K562 (cell line): ENCODE data around the gene GJB6. TPM values are rescaled to one million over a fixed set of nuclear protein-coding genes. Genes with fewer than 3 reads are reported as not detected.

Experiments
- ATAC-seq: fragments of 200-7000 bp; cut with Tn5 transposase; 3 replicates; pipeline ENCODE4 v1.9.1; 2020; ENCODE audit warnings: moderate library complexity
- BruUV-seq: library from RNA; stranded (reverse); fragments of 400-500 nt; replicated peaks from 2 replicates; lab custom pipeline; 2021; lab: Mats Ljungman, UMichigan
- CTCF ChIA-PET: fragments of 300-600 bp; formaldehyde crosslinking; extraction: SDS; loops from one replicate; lab custom pipeline; 2021; ENCODE audit warnings: low intra/inter-chr PET ratio; lab: Yijun Ruan, JAX
- POLR2A ChIA-PET: fragments of 300-600, 350-650 bp; sonication (Branson Sonifier 250); formaldehyde crosslinking; extraction: SDS; loops from one replicate; lab custom pipeline; 2021; ENCODE audit warnings: antibody characterized with exemption, inconsistent platforms; lab: Yijun Ruan, JAX
- DNase-seq, 4 experiments: peaks; one replicate each; pipeline versions ENCODE4 v3.0.0 to v3.0.0-alpha.2; 2011 to 2018; ENCODE audit warnings: low spot score in 3 of 4, mixed read lengths in 3 of 4; ENCODE audit errors: extremely low read depth in 1 of 4
- FAIRE-seq: peaks from 2 replicates; lab custom pipeline; 2011; peaks lifted over from hg19 to GRCh38; lab: Jason Lieb, UNC
- H2AFZ ChIP-seq: 2 replicates; pipeline ENCODE4 v1.6.0; 2011; ENCODE audit warnings: low read depth, low read length, control low read depth, inconsistent platforms
- H3K27ac ChIP-seq: fragments of 200-600 bp; 3 replicates; pipeline ENCODE4 v1.8.0; 2011; ENCODE audit warnings: low read depth, mild to moderate bottlenecking, control low read depth, inconsistent platforms, low read length, moderate library complexity, mixed read lengths; ENCODE audit errors: extremely low read depth
- H3K27me3 ChIP-seq, 2 experiments: fragments of 300-600 bp in 1 of 2; 2 replicates in 1 of 2; 3 replicates in 1 of 2; pipeline versions ENCODE4 v1.6.0 to v1.8.0; 2011; ENCODE audit warnings: inconsistent platforms in 2 of 2, low read length in 2 of 2, mild to moderate bottlenecking in 1 of 2, mixed read lengths in 1 of 2, moderate library complexity in 1 of 2; ENCODE audit not compliant: control insufficient read depth in 2 of 2, insufficient read depth in 2 of 2
- H3K36me3 ChIP-seq: fragments of 300-600 bp; 3 replicates; pipeline ENCODE4 v1.8.0; 2011; ENCODE audit warnings: mild to moderate bottlenecking, low read length, inconsistent platforms; ENCODE audit not compliant: control insufficient read depth, insufficient read depth
- H3K4me1 ChIP-seq, 2 experiments: fragments of 200-600 bp in 1 of 2; replicated peaks in 1 of 2; 2 replicates in 1 of 2; 3 replicates in 1 of 2; pipeline versions ENCODE4 v1.5.1 to v1.8.0; 2011; ENCODE audit warnings: inconsistent platforms in 2 of 2, low read length in 2 of 2, mild to moderate bottlenecking in 1 of 2, mixed read lengths in 1 of 2, moderate library complexity in 1 of 2; ENCODE audit not compliant: control insufficient read depth in 2 of 2, insufficient read depth in 2 of 2
- H3K4me2 ChIP-seq: 2 replicates; pipeline ENCODE4 v1.6.1; 2011; ENCODE audit warnings: low read length, control low read depth, inconsistent platforms, mixed read lengths; ENCODE audit not compliant: insufficient read depth
- H3K4me3 ChIP-seq: fragments of 200-600 bp; sonication (generic), shearing (Covaris generic); 2 replicates; pipeline ENCODE4 v1.5.1; 2016; ENCODE audit warnings: control low read depth, inconsistent platforms
- H3K79me2 ChIP-seq: fragments of 200-600 bp; 3 replicates; pipeline ENCODE4 v1.8.0; 2011; ENCODE audit warnings: low read length, inconsistent platforms; ENCODE audit not compliant: control insufficient read depth, insufficient read depth
- H3K9ac ChIP-seq, 2 experiments: 2 replicates each; pipeline versions ENCODE4 v1.6.0 to v1.6.1; 2011; ENCODE audit warnings: low read depth in 2 of 2, low read length in 2 of 2, control low read depth in 1 of 2, inconsistent platforms in 1 of 2, mild to moderate bottlenecking in 1 of 2, mixed read lengths in 1 of 2; ENCODE audit not compliant: insufficient read depth in 1 of 2
- H3K9me1 ChIP-seq: one replicate; pipeline ENCODE4 v1.6.0; 2011; ENCODE audit warnings: inconsistent platforms, mild to moderate bottlenecking, low read length, moderate library complexity; ENCODE audit not compliant: control insufficient read depth, insufficient read depth
- H3K9me3 ChIP-seq: replicated peaks from 2 replicates; pipeline ENCODE4 v1.5.1; 2011; ENCODE audit warnings: low read depth, low read length, inconsistent platforms; ENCODE audit not compliant: control insufficient read depth, insufficient read depth
- H4K20me1 ChIP-seq: replicated peaks from 2 replicates; pipeline ENCODE4 v1.6.1; 2011; ENCODE audit warnings: low read length, inconsistent platforms, mixed read lengths; ENCODE audit not compliant: control insufficient read depth, insufficient read depth
- BCOR ChIP-seq: fragments of 450-650 bp; IDR thresholded peaks from 2 replicates; pipeline ENCODE4 v1.6.1; 2016
- BRD9 ChIP-seq: fragments of 450-650 bp; IDR thresholded peaks from 2 replicates; pipeline ENCODE4 v1.6.1; 2018; ENCODE audit warnings: low read depth; ENCODE audit not compliant: partially characterized antibody
- COPS2 ChIP-seq: fragments of 450-650 bp; conservative IDR thresholded peaks from 2 replicates; pipeline ENCODE4 v1.6.1; 2016; ENCODE audit warnings: mild to moderate bottlenecking, moderate library complexity
- DDX20 ChIP-seq: fragments of 450-650 bp; IDR thresholded peaks from 2 replicates; pipeline ENCODE4 v1.6.1; 2016; ENCODE audit warnings: missing genetic modification characterization, low read depth, mild to moderate bottlenecking, missing compliant biosample characterization, moderate library complexity
- HEY1 ChIP-seq: fragments of 250-450 bp; sonication (Bioruptor Pico); IDR thresholded peaks from 2 replicates; pipeline ENCODE4 v1.5.0; 2020; ENCODE audit warnings: mild to moderate bottlenecking, moderate library complexity, borderline replicate concordance
- HMG20A ChIP-seq: fragments of 450-650 bp; formaldehyde crosslinking; conservative IDR thresholded peaks from 2 replicates; pipeline ENCODE4 v1.4.0; 2020; ENCODE audit warnings: mild to moderate bottlenecking, mixed read lengths
- KLF1 ChIP-seq: fragments of 450-650 bp; IDR thresholded peaks from 2 replicates; pipeline ENCODE4 v1.6.1; 2016; ENCODE audit warnings: missing genetic modification characterization, missing compliant biosample characterization
- NBN ChIP-seq: fragments of 450-650 bp; IDR thresholded peaks from 2 replicates; pipeline ENCODE4 v1.6.1; 2016; ENCODE audit warnings: low read depth, mild to moderate bottlenecking
- NRF1 ChIP-seq, 2 experiments: fragments of 450-650 bp; IDR thresholded peaks in 1 of 2; conservative IDR thresholded peaks in 1 of 2; 2 replicates each; pipeline ENCODE4 v1.6.1; 2014; ENCODE audit warnings: mild to moderate bottlenecking in 2 of 2
- TAF7 ChIP-seq: fragments of 450-650 bp; IDR thresholded peaks from 2 replicates; pipeline ENCODE4 v1.6.1; 2016; ENCODE audit warnings: missing genetic modification characterization, missing compliant biosample characterization
- TARDBP ChIP-seq: fragments of 450-650 bp; IDR thresholded peaks from 2 replicates; pipeline ENCODE4 v1.6.1; 2016
- THRAP3 ChIP-seq: fragments of 450-650 bp; IDR thresholded peaks from 2 replicates; pipeline ENCODE4 v1.6.1; 2016; ENCODE audit warnings: mild to moderate bottlenecking, inconsistent platforms, borderline replicate concordance
- ZNF165 ChIP-seq: fragments of 250-450 bp; sonication (Bioruptor Pico); IDR thresholded peaks from 2 replicates; pipeline ENCODE4 v1.4.0; 2020; ENCODE audit warnings: borderline replicate concordance
- ZNF224 ChIP-seq: sonication (generic); formaldehyde crosslinking; IDR thresholded peaks from 2 replicates; pipeline ENCODE4 v1.8.0; 2022; ENCODE audit warnings: mild to moderate bottlenecking, missing genetic modification reagents
- ZNF263 ChIP-seq: sonication (generic); formaldehyde crosslinking; IDR thresholded peaks from 2 replicates; pipeline ENCODE4 v1.8.0; 2022; ENCODE audit warnings: mild to moderate bottlenecking, missing genetic modification reagents, borderline replicate concordance
- ZNF41 ChIP-seq: fragments of 250-450 bp; sonication (Bioruptor Pico); conservative IDR thresholded peaks from 2 replicates; pipeline ENCODE4 v1.4.0; 2020; ENCODE audit warnings: mild to moderate bottlenecking
- WGBS: fragments of 100-300 bp; shearing (Covaris generic); methylation state at CpG from one replicate; pipeline ENCODE4 v1.1.6; 2016; ENCODE audit warnings: low coverage, mixed read lengths; ENCODE audit not compliant: insufficient coverage; ENCODE audit errors: missing lambda C conversion rate; 5-methylcytosine and 5-hydroxymethylcytosine counted together
- in situ Hi-C: fragments of 300-500 bp; cut with MboI; formaldehyde crosslinking; loops from 4 replicates; pipeline ENCODE4 v1.15.0; 2018; ENCODE audit warnings: inconsistent platforms, mixed read lengths
- intact Hi-C: fragments of 100-400 bp; cut with micrococcal nuclease; formaldehyde crosslinking; loops from 2 replicates; pipeline ENCODE4 v1.14.2; 2022
- polyA plus RNA-seq, 8 experiments: library from polyadenylated mRNA; depleted of rRNA in 4 of 8; stranded (reverse) in 5 of 8; unstranded in 3 of 8; fragments of >200 nt; fragmentation: Nextera tagmentation in 2 of 8; fragmentation: Illumina TruSeq in 1 of 8; extraction: Ambion mirVana in 2 of 8; extraction: Trizol in 1 of 8; gene quantifications; 2 replicates each; pipeline versions ENCODE4 v1.2.1 to v1.2.3, GENCODE V29; 2011 to 2014; ENCODE audit warnings: inconsistent platforms in 1 of 8, missing spikeins in 1 of 8
- total RNA-seq, 7 experiments: library from RNA; depleted of rRNA in 6 of 7; stranded (reverse); fragments of >200 nt in 6 of 7; fragmentation: Illumina TruSeq in 2 of 7; extraction: Trizol in 2 of 7; gene quantifications; 2 replicates each; pipeline versions ENCODE4 v1.2.1 to v1.2.3, GENCODE V29; 2011 to 2021; ENCODE audit warnings: low replicate concordance in 1 of 7
- TF ChIP-seq, protein P1 (sequence below): sonication (generic); formaldehyde crosslinking; IDR thresholded peaks from 2 replicates; pipeline ENCODE4 v1.8.0; 2022; ENCODE audit warnings: mild to moderate bottlenecking, low read depth, missing genetic modification reagents
- TF ChIP-seq, protein P2 (sequence below): fragments of 250-450 bp; sonication (Bioruptor Pico); IDR thresholded peaks from 2 replicates; pipeline ENCODE4 v1.8.0; 2022; ENCODE audit warnings: moderate library complexity, mild to moderate bottlenecking, inconsistent platforms

GJB6 gene
- total and polyA plus RNA-seq, 9 of the 15 experiments (the other 6 are each of a cell fraction or from before 2014, with no cell fraction given): not detected

DNA sequence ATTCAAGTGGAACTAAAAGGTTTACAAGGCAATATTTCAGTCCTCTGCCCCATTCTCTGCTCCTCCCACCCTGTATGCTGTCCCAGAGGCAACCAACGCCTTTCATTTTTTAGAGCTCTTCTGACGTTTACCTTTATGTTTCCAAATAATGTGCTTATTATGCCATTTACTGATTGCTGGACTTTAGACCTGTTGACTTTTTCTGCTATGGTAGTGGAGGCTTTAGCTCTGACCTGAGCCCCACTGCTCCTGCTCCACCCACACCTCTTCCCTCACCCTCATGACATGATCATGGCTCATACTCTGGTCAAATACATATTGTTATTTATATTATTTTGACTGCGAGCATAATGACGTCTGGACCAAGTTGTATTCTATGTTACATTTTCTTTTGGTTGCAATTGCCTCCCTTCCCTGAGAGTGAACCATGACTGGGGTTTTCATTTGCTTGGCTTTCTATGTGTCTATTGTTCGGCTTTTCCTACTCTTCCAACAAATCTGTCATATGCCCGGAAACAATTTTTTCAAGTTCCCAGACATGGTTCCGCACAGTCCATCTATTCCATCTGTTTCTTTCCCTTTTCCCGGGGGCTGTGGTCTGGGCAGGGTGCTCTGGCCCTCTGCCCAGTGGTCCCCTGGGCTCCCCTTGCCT is 31.4 kb upstream of the GJB6 start:
- ATAC-seq (no peak), DNase-seq (no peak), FAIRE-seq (no peak)
- H3K9me3 ChIP-seq: no peaks in the 10 kb centered on the region
- no peak overlapping the region for H2AFZ ChIP-seq
- no peaks in the 10 kb centered on the region for H3K9me1 ChIP-seq
- no peak overlapping the region for H3K4me3 ChIP-seq
- H3K9ac ChIP-seq: no peak overlapping the region
- BruUV-seq: no TSS peak
- ChIA-PET POLR2A (no interaction called here), CTCF (interaction anchor here (0.6 kb wide), 1 partner anchor 24 kb away, joined by 3 read pairs; no protein-coding TSS in a partner anchor)
- H3K79me2 ChIP-seq: no peaks in the 10 kb centered on the region
- H4K20me1 ChIP-seq: no peaks in the 10 kb centered on the region
- TF ChIP-seq BRD9 (no peak), ZNF165 (CRISPR knock-in tag) (no peak), ZNF224 (CRISPR knock-in tag) (no peak), COPS2 (no peak), ZNF41 (no peak), TARDBP (no peak), ZNF263 (CRISPR knock-in tag) (no peak), HEY1 (CRISPR knock-in tag) (no peak), BCOR (no peak), NRF1 (conservative IDR thresholded peaks at IDR 0.05 in 1 of 2, IDR thresholded peaks at IDR 0.05 in 1 of 2) (no peak), DDX20 (tag) (no peak), TAF7 (no peak), HMG20A (no peak), THRAP3 (no peak), NBN (no peak), KLF1 (no peak)
- TF ChIP-seq, protein P1, sequence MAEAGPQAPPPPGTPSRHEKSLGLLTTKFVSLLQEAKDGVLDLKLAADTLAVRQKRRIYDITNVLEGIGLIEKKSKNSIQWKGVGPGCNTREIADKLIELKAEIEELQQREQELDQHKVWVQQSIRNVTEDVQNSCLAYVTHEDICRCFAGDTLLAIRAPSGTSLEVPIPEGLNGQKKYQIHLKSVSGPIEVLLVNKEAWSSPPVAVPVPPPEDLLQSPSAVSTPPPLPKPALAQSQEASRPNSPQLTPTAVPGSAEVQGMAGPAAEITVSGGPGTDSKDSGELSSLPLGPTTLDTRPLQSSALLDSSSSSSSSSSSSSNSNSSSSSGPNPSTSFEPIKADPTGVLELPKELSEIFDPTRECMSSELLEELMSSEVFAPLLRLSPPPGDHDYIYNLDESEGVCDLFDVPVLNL (CRISPR knock-in tag): no peak
- TF ChIP-seq, protein P2, sequence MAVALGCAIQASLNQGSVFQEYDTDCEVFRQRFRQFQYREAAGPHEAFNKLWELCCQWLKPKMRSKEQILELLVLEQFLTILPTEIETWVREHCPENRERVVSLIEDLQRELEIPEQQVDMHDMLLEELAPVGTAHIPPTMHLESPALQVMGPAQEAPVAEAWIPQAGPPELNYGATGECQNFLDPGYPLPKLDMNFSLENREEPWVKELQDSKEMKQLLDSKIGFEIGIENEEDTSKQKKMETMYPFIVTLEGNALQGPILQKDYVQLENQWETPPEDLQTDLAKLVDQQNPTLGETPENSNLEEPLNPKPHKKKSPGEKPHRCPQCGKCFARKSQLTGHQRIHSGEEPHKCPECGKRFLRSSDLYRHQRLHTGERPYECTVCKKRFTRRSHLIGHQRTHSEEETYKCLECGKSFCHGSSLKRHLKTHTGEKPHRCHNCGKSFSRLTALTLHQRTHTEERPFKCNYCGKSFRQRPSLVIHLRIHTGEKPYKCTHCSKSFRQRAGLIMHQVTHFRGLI (CRISPR knock-in tag): no peak
- H3K4me1 ChIP-seq: no peaks in the 10 kb centered on the region
- in situ Hi-C loops: no loop called here
- no peak overlapping the region for H3K27ac ChIP-seq
- no peaks in the 10 kb centered on the region for H3K36me3 ChIP-seq
- H3K4me2 ChIP-seq: no peak overlapping the region
- intact Hi-C loops: no loop called here
- 3% methylated on average over 7 of the region's 8 CpGs for WGBS
- H3K27me3 ChIP-seq: peaks cover 6 to 23% of the 10 kb centered on the region in 2 experiments; a peak in 3 of 5 replicates
